Measurements from ENCODE around the gene FDXR. TPM values are rescaled to one million over a fixed set of nuclear protein-coding genes. Genes with fewer than 3 reads are reported as not detected.

FDXR gene
- total RNA-seq, 1 donor: 8.9 TPM

DNA sequence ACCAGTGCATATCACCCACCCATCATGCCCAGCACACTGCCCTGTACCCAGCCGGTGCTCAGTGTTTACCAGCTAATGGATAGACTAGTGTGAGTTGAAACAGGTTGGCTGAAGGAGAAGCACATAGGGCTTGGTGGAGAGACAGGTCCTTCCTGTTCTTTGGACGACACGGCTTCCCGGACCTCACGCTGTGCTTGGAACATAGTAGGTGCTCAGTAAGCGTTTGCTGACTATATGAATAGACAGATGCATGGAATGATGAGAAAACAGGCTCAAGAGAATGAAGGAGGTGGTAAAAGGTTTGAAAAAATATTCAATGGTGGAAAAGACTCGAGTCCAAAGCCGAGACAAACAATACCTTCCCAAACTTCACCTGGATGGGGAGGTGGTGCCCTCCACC lies 27.4 kb upstream of the FDXR start:
- DNase-seq (ENCODE audit: low read depth in 2 of 3, low spot score in 2 of 3): no peak

DNA sequence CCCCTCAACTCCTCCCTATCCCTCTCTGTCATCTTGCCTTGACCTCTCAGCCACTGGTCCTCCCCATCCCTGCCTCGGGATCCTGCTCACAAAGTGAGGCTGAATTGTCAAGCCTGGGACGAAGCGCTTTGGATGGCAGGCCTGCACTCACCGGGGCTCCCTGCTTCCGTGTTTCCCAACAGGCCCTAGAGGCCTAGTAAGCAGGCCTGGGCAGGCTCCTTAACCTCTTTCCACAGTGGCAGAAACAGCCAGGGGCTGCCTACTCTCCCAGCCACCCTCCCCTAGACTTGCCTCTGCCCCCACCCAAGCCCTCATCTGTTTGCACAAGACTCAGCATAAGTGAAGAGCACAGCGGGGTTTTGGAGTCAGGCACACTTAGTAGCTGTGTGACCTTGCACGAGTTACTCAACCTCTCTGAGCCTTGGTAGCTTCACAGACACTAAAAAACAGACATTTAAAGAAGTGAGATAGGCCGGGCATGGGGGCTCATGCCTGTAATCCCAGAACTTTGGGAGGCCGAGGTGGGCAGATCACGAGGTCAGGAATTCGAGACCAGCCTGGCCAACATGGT lies 25.7 kb upstream of the FDXR start:
- DNase-seq (ENCODE audit: low read depth in 2 of 3, low spot score in 2 of 3): no peak

DNA sequence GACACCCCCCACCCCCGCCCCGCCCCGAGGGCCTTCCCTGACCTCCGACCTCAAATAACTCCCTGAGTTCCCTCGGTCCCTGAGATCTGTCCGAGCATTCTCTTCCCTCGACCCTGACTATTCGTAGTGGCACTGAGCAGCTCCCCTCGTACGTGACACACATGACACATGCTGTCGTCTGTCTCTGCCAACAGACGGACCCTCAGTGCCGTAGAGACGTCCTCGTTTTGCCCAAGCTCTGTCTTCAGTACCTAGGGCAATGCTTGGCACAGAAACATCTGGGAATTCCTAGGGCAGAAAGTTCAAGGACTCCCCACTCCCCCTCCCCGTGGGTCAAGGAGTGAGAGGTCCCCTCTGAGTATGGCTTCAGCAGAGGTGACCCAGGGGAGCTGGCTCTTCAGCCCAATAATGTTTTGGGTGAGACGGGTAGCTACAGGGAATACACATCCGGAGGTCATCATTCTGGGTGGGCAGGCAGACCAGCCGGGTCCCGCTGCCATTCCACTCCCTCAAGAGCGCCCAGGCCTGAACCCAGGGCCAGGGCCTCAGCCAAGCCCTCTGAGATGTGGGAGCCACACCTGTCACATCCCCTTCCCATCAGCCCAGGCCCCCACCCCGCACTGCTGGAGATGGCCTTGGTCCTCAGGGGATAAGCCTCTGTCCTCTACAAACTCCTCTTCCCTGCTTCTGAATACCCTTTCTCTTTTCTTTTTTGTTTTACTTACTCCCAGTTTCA lies 21.3 kb upstream of the FDXR start:
- no peak for DNase-seq (ENCODE audit: low read depth in 2 of 3, low spot score in 2 of 3)

DNA sequence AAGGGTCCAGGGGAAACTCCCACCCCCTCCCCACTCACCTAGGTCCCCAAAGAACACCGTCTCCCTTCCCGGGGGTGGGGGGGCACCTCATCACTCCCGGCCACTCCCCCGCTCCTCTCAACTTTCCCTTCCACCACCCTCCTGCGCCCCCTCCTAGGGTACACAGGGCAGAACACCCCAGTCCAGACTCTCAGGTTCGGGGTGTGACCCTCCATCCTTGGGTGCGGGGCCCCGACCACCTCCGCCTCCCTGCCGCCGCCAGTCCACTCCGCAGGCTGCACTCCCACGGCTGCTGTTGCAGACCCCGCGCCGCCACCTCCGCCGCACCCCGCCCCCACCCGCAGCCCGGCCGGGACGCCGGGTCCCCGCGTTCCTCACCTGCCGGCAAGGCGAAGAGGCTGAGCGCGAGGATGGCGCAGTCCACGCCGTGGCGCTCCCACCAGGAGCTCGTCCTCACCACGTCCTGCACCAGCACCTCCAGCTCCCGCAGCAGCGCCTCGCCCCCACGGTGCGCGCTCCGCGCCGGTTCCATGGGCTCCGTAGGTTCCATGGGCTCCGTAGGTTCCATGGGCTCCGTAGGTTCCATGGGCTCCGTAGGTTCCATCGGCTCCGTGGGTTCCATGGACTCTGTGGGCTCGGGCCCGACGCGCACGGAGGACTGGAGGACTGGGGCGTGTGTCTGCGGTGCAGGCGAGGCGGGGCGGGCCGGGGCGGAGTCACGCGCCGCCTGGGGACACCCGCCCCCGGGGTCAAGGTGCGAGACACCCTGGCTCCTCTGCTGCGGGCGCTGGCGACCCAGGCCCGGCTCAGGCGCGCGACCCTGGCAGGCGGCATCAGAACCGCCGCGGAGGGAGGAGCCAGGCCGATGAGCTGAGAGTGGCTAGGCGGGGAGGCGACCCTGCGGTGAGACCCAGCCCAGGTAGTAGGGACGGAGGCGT lies 20.4 kb upstream of the FDXR start, which contains the start of gene FADS6:
TSS of gene FADS6 (minus strand) at position 660 of the 938 bp plus-strand sequence. CDS start at position 622, 38 bp downstream.
- no peak for DNase-seq (ENCODE audit: low read depth in 2 of 3, low spot score in 2 of 3)

DNA sequence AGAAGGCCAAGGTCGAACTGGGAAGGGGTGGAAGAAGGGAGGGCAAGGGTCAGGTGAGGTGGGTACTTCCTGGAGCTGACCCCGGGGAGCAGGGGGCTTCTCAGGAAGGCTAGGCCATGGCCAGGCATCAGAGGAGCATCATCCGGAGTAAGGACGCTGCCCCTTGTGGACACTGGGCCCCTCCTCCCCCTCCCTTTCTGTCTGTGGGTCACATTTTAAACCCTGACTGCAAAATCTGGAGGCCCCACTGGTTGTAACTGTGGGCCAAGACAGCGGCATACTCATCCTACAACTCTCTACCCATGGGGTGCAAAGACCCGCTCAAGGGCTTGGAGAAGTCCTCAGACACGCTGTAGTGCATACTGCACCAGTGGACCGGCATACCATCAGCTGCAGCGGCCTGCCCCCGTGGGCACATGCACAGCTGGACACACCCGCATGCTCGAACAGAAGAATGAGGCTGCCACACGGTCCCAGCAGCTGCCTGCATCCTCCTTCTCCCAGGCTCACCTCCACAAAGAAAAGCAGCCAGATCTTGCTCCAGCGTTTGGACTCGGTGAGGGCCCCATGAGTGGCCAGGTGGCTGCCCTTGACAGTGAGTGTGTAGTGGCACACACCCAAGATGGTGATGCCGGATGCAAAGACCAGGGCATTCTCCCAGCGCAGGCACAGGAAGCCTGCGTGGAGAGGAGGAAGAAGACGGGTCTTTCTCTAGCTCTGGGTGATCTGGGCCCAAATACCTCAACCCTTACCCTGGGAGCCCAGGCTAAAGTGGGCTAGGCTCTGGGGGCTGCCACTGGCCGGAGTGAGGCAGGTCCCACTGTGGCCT lies 19.4 kb upstream of the FDXR start:
- no peak for DNase-seq (ENCODE audit: low read depth in 2 of 3, low spot score in 2 of 3)

DNA sequence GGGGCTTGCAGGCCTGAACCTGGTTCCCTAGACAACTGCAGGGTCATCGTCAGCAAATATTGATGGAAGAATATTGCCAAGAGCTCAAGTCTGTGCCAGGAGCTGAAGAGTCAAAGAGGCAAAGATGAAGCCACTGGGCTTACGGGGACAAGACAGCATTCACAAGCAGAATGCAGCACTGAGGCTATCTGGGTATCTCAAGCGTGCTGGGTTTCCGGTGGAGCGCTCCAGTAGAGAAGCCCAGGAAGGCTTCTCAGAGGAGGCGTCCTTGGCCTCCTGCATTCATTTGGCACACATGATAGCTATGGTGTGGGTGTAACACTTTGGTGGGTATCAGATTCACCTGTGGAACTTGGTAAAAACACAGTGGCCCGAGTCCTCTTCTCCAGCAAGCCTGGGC lies 17.8 kb upstream of the FDXR start:
- no peak for DNase-seq (ENCODE audit: low read depth in 2 of 3, low spot score in 2 of 3)

DNA sequence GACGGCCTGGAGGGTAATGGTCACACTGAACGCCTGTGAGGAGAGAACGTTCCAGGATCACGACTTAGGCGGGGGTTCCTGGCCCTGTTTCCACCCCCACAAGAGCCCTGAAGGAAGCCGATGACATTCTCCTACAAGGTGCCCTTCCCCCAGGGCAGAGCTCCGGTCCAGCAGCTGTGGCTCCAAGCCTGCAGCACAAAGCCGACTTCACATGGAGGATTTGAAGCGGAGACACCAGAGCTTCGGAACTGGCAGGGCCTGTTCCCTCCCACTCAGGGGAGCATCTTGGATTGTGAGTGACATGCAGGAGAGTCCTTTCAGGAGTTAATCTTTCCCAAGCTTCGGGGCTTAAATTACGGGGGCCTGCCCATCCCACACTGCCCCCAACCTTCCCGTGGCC lies 15.7 kb upstream of the FDXR start:
- no peak for DNase-seq (ENCODE audit: low read depth in 2 of 3, low spot score in 2 of 3)

DNA sequence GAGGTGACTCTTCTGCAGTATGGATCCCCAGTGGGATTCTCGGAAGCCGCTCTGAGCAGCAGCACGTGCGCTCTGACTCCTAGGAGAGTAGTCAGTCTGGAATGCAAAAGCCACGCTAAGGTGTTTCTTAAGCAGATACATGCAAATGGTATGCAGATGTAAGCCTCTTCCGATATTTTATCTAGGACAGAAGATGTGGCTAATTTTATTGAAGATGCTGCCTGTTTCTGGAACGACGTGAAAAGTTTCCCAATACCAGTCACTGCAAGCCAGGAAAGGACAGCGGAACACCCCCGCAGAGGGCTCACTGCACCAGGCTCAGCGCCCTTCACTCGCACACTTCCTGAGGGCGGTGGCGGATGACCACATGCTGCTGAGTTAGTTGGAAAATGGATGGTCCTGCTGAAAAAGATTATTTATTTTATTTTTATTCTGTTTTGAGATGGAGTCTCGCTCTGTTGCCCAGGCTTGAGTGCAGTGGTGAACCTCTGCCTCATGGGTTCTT lies 10.5 kb upstream of the FDXR start:
- DNase-seq (ENCODE audit: low read depth in 2 of 3, low spot score in 2 of 3): no peak

DNA sequence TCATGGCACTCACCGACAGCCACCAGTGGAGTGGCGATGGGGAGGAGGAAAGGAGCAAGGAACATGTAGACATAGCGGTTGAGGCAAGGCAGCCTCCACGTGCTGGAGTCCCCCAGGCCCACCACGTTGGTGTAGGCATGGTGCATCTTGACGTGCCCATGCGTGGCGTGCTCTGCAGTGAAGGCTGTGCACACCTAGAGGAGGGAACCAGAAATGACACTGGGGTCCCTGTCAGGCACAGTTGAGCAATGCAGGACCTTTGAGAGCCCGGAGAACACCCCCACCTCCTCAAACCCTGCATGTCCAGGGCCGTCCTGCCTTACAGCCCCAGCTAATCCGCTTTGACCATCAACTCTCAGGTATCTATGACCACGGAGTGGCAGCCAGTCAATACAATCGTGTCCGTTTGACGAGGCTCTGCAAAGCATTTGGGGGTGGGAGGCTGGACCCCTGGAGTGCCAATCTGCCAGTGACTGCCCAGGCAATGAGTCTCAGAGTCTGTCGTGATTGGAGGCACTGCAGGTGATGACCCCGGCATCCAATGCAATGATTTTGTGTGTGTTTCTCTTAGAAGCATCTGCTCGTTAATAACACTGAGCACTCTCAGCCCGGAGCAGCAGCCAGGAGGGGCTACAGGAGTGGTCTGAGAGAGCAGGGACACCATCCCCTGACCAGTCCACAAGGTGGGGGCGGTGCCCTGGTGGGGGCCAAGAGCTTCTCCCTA lies 9.9 kb upstream of the FDXR start:
- DNase-seq (ENCODE audit: low read depth in 2 of 3, low spot score in 2 of 3): no peak

DNA sequence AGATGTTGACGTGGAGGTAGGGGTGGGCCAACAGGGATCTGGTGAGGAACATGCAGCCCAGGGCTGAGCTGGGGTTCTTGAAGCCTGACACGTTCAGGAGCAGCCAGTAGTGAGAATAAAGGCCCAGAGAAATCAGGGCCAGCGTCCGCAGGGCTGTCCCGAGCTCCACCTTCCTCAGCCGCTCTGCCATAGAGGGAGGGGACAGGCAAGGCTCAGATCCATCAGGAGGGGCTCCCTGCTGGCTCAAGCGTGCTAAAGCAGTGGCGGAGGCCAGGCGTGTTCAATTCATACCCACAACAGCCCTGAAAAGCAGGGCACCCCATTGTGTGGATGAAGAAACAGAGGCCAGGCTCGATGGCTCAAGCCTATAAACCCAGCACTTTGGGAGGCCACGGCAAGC lies 8.3 kb upstream of the FDXR start:
- no peak for DNase-seq (ENCODE audit: low read depth in 2 of 3, low spot score in 2 of 3)

DNA sequence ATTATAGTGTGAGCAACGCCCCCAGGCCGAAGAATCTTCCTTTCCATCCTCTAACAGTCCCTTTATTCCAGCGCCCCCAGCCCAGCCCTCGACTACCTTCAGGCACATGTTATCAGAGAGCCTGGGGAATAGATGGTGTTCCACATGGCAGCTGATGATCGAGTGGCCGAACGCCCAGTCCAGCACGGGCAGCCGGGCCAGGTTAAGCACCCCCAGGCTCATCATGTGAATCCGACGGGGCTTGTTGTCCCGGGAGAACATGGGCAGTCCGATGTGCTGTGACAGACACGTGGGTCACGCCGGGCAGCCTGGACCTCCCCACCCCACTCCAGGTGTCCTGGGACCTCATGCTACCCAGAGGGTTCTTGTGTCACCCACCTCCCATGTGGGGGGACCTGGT lies 6.5 kb upstream of the FDXR start:
- DNase-seq (ENCODE audit: low read depth in 2 of 3, low spot score in 2 of 3): no peak

DNA sequence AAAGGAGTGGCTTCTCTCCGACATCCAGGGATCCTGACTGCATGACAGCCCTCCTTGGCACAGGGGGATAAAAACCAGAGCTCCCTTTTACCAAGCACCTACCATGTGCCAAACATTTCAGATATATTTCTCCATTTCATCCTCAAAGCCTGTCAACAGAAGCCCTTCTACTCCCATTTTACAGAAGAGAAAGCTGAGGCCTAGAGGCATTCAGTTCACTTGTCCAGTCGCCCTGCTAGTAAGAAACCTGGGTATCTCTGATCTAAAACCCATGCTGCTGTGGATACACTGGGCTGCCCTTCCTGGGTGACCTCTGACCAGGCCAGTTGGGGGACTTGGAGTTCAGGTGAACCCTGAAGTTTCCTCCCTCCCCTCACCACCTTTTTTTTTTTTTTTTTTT lies 5.9 kb upstream of the FDXR start:
- DNase-seq (ENCODE audit: low read depth in 2 of 3, low spot score in 2 of 3): no peak

DNA sequence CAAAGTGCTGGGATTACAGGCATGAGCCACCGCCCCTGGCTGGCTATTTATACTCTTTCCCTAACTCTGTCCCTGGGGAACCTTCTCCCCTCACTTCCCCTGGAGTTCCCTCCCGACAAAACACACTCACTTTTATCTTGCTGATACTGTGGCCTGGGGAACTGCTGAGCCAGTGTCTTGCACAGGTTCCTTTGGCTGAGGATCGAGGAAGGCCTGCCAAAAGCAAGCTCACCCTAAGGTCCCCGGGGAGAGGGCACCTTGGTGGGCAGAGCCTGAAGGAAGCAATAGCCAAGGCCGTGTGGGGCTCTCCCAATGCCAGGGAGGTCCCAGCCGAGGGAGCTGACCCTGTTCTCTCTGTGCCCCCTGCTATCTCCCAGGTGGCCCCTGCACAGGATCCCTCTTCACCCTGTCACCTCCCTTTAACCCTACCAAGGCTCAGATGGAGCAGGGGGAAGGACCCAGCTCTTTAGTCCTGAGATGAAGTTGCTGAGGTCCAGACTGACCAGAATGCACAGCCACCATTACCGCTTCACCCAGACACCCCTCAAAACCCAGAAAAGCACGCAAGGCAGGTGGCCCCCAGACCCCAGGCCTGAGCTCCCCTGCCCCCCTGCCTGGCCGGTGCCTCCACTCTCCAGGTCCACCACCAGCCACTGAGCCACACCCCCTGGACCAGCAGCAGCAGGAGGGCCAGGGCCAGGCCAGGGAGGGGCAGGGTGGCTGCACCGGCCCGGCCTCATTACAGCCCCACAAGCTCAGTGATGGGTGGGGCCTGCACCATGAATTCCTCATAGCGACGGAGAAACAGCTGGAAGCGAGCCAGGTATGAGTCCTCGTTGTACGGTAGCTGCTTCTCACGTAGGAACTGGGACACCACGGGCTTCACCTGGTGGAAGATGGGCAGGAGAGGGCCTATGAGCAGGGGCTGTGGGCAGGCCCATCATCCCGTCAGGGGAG lies 5.1 kb upstream of the FDXR start:
- DNase-seq (ENCODE audit: low read depth in 2 of 3, low spot score in 2 of 3): no peak

DNA sequence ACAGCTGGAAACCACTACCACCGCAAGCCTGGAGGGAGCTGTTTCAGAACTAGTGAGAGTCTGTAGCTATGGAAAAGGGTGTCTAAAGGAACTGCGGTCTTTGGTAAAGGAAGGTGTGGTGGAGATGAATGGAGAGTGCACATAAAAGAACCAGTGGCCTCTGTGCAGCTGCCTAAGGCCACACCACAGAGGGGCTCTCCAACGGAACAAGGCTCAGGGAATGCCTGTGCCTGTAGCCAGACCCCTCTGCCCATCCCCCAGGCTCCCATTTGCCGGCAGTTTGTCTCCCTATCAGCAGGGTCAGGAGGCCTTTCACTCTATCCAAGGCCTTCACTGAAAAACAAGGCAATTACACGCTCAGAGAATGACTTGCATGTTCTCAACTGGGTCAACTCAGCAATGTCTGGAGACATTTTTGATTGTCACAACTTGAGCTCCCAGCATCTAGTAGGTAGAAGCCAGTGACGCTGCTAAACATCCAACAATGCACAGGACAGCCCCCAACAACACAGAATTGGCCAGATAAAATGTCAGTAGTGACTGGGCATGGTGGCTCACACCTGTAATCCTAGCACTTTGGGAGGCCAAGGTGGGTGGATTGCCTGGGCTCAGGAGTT lies 3.3 kb upstream of the FDXR start:
- no peak for DNase-seq (ENCODE audit: low read depth in 2 of 3, low spot score in 2 of 3)

DNA sequence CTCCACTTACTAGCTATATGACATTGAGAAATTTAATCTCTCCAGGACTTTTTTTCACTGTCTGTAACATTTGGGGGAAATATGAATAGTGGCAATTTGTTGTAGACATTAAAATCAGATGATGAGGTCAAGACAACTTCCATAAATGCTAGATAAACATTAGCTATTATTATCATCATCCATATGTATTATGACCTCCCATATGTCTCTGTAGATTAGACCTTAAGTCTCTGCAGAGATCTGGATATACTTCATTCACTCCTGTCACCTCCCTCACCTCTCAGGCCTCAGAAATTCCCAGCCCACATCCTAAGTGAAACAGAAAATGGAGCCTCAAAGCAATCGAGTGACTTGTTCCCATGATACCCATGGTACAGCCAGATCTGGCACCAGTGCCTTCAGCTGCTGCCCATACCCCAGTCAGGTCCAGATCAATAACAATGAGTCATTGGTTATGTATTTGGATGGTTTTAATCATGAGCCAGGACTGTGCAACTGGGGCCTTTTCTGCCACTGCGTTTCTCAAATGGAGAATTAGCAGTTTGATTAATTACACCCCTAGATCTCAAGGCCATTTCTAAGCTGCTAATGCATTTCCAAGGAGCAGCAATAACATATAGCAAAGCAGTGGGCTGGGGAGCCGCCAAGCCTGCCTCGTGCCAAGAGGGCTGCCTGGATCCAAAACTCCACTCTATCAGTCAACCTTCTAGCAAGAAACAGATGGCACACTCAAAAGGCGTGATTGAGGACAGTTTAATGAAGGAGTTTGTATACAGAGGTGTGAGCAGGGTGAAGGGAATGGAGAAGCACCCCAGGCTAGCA lies 2.6 kb upstream of the FDXR start:
- no peak for DNase-seq (ENCODE audit: low read depth in 2 of 3, low spot score in 2 of 3)

DNA sequence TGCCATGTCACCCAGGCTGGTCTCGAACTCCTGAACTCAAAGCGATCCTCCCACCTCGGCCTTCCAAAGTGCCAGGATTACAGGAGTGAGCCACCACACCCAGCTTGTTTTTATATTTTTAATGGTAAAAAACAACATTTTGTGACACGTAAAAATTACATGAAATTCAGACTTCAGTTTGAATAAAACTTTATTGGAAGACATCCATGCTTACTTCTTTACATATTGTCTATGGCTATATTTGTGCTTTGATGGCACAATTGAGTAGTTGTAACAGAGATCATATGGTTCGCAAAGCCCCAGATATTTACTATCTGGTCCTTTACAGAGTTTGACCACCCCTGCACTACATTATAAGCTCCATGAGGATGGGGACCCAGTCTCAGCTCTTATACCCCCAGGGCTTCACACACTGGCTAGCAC lies 1.8 kb upstream of the FDXR start:
- DNase-seq (ENCODE audit: low read depth in 2 of 3, low spot score in 2 of 3): no peak

DNA sequence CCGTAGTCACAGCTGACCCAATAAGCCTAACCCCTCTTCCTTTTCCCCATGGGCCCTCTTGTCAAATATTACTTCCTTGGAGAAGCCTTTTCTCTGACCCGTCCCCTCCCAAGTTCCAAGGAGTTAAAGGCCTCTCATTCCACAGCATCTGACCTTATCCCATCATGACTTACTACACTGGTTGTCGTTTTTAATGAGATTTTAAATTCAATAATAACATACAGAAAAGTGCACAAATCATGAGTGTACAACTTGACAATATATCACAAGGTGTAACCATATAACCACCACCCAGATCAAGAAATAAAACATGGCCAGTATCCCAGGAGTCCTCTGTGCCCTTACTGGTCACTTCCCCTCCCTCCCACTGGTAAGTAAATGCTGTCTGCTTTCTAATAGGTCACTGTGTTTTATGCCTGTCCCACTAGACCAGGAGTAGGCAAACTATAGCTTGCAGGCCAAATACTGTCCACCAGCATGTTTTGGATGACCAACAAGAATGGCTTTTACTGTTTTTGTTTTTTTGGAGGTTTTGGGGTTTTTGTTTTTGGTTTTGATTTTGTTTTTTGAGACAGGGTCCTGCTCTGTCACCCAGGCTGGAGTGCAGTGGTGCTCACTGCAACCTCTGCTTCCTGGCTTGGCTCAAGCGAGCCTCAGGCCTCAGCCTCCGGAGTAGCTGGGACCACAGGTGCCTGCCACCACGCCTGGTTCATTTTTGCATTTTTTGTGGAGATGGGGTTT lies 1.2 kb upstream of the FDXR start:
- DNase-seq (ENCODE audit: low read depth in 2 of 3, low spot score in 2 of 3): no peak

Measured in hematopoietic multipotent progenitor cell (in vitro differentiated cells).